Mucosa of stomach (tissue), 1 donor: ENCODE results near the gene OMA1.

ENCODE experiments used
- H3K27me3 ChIP-seq: one replicate; pipeline ENCODE4 v1.7.0; 2013; ENCODE audit warnings: mild to moderate bottlenecking, low read length; ENCODE audit not compliant: control insufficient read depth, insufficient read depth
- H3K36me3 ChIP-seq: one replicate; pipeline ENCODE4 v1.7.0; 2013; ENCODE audit warnings: low read length; ENCODE audit not compliant: control insufficient read depth, insufficient read depth
- H3K4me1 ChIP-seq: one replicate; pipeline ENCODE4 v1.7.0; 2013; ENCODE audit warnings: mild to moderate bottlenecking, low read length; ENCODE audit not compliant: control insufficient read depth, insufficient read depth
- H3K4me3 ChIP-seq: one replicate; pipeline ENCODE4 v1.7.0; 2013; ENCODE audit warnings: low read length
- H3K9ac ChIP-seq: one replicate; pipeline ENCODE4 v1.7.0; 2013; ENCODE audit warnings: mild to moderate bottlenecking, low read length, moderate library complexity
- H3K9me3 ChIP-seq: one replicate; pipeline ENCODE4 v1.7.0; 2013; ENCODE audit warnings: mild to moderate bottlenecking, low read length, moderate library complexity; ENCODE audit not compliant: control insufficient read depth
- donor health status: Pancreatic carcinoma.

The OMA1 gene

GRCh38 chr1:58432851-58433668 is 113.5 kb downstream of the OMA1 start:
- Histone ChIP-seq H3K9me3 (no peaks in the 10 kb centered on the region), H3K27me3 (no peaks in the 10 kb centered on the region), H3K36me3 (no peaks in the 10 kb centered on the region), H3K9ac (no peak overlapping the region), H3K4me1 (no peaks in the 10 kb centered on the region), H3K4me3 (no peak overlapping the region)

GRCh38 chr1:58431901-58432620 is 114.5 kb downstream of the OMA1 start:
- H3K27me3 ChIP-seq: no peaks in the 10 kb centered on the region
- H3K36me3 ChIP-seq: no peaks in the 10 kb centered on the region
- H3K4me1 ChIP-seq: no peaks in the 10 kb centered on the region
- no peak overlapping the region for H3K9ac ChIP-seq
- H3K4me3 ChIP-seq: no peak overlapping the region
- no peaks in the 10 kb centered on the region for H3K9me3 ChIP-seq
